Heart left ventricle (tissue), 16 donors: Measurements from ENCODE around the gene CNBP. TPM values are rescaled to one million over a fixed set of nuclear protein-coding genes. Genes with fewer than 3 reads are reported as not detected.
"Not testable (repeated sequence)": the region's sequence is repeated elsewhere in the genome, so short reads cannot be mapped to it uniquely, and the experiment has no call there.

Source experiments
- ATAC-seq, 4 donors: fragments of 200-7000 bp; cut with Tn5 transposase; one replicate each; pipeline ENCODE4 v1.9.1; 2020 to 2022; ENCODE audit warnings: moderate library complexity in 4 of 4, mild to moderate bottlenecking in 3 of 4, moderate number of reproducible peaks in 1 of 4
- DNase-seq, 5 donors: peaks; one replicate each; pipeline ENCODE4 v3.0.0-alpha.2; 2020
- H3K27ac ChIP-seq, 12 donors: fragments of 200-600 bp; sonication (generic) in 4 of 12; one replicate each; pipeline versions ENCODE4 v1.5.0 to v1.8.0; 2016 to 2022; ENCODE audit warnings: mild to moderate bottlenecking in 2 of 12
- H3K27me3 ChIP-seq, 9 donors: fragments of 200-600 bp; sonication (generic) in 2 of 9; one replicate each; pipeline versions ENCODE4 v1.5.1 to v1.8.0; 2016 to 2022; ENCODE audit warnings: mild to moderate bottlenecking in 3 of 9
- H3K36me3 ChIP-seq, 9 donors: fragments of 200-600 bp; sonication (generic) in 2 of 9; one replicate each; pipeline versions ENCODE4 v1.5.0 to v1.8.0; 2018 to 2022; ENCODE audit warnings: mild to moderate bottlenecking in 2 of 9
- H3K4me1 ChIP-seq, 12 donors: fragments of 200-600 bp; sonication (generic) in 4 of 12; one replicate each; pipeline versions ENCODE4 v1.5.0 to v1.8.0; 2016 to 2022; ENCODE audit warnings: mild to moderate bottlenecking in 3 of 12
- H3K4me3 ChIP-seq, 12 donors: fragments of 200-600 bp; sonication (generic) in 4 of 12; one replicate each; pipeline versions ENCODE4 v1.5.0 to v1.8.0; 2017 to 2022; ENCODE audit warnings: mild to moderate bottlenecking in 9 of 12, moderate library complexity in 4 of 12
- H3K9me3 ChIP-seq, 12 donors: fragments of 200-600 bp; sonication (generic) in 4 of 12; one replicate each; pipeline versions ENCODE4 v1.5.0 to v1.8.0; 2016 to 2022; ENCODE audit warnings: mild to moderate bottlenecking in 1 of 12
- CTCF ChIP-seq, 12 donors: fragments of 200-600 bp; sonication (generic) in 4 of 12; IDR thresholded peaks; one replicate each; pipeline versions ENCODE4 v1.5.0 to v1.8.0; 2018 to 2022; ENCODE audit warnings: antibody characterized with exemption in 12 of 12, mild to moderate bottlenecking in 5 of 12
- POLR2A ChIP-seq, 2 donors: fragments of 450-650 bp; IDR thresholded peaks; one replicate each; pipeline ENCODE4 v1.6.1; 2017; ENCODE audit warnings: antibody characterized with exemption in 2 of 2, mild to moderate bottlenecking in 2 of 2, moderate library complexity in 2 of 2
- WGBS, 4 donors: extraction: QIAGEN DNeasy Blood & Tissue Kit in 2 of 4; methylation state at CpG; one replicate each; pipeline versions ENCODE4 v1.1.5 to v1.1.7; 2013 to 2018; 5-methylcytosine and 5-hydroxymethylcytosine counted together
- intact Hi-C, 10 donors: fragments of 100-400 bp; cut with DNase I; formaldehyde crosslinking; loops; one replicate each; pipeline versions ENCODE4 v1.11.1 to v1.14.2; 2022
- polyA plus RNA-seq, 2 donors: library from polyadenylated mRNA; stranded (reverse); fragments of 200-250 nt; gene quantifications; one replicate each; pipeline ENCODE4 v1.2.3, GENCODE V29; 2013
- total RNA-seq, 9 donors: library from RNA; depleted of rRNA in 2 of 9; stranded (reverse); fragments of >200 nt in 2 of 9; fragmentation: NEBNext Ultra II Directional in 3 of 9; extraction: Animal tissue kit (Norgen Biotek cat#: 25700) in 3 of 9; gene quantifications; one replicate each; pipeline versions ENCODE4 v1.1.0 to v1.2.4, GENCODE V29; 2016 to 2023
- donor health status: ischemic (EF 13 %, LVEDD 7.1; RV severe dilation, severe dysfunction).
- donor health status: healthy with polysubstance abuse.
- donor health status: DM: no; HTN: yes; CAD: no.
- donor health status: DM: no; HTN: no; CAD: no.
- donor health status: ischemic (EF 25% LVEDD 6.9; RV normal size, moderate dysfunction).
- donor health status: ischemic (EF 25% LVEDD 5.7; RV mildly dilated, moderate dysfunction).
- donor health status: healthy.
- donor health status: DM: yes; HTN: yes; CAD: no.
- donor health status: ischemic (EF 35%, LVEDD 5.7; RV mildly dilated, moderate dysfunction).
- donor health status: nonischemic (EF 11% LVEDD 7.7; RV severe dilation, severe dysfunction).
- donor health status: DM: yes; HTN: yes; CAD: no.
- donor health status: PGD.
- donor health status: ischemic (EF 29% LVEDD 5.4; RV normal size, mild dysfunction).
- donor health status: nonischemic (EF 23%, LVEDD 6.1; RV moderate dilation, normal function).

The CNBP gene
- total and polyA plus RNA-seq, 11 donors: 376 to 743 (median 501) TPM

DNA sequence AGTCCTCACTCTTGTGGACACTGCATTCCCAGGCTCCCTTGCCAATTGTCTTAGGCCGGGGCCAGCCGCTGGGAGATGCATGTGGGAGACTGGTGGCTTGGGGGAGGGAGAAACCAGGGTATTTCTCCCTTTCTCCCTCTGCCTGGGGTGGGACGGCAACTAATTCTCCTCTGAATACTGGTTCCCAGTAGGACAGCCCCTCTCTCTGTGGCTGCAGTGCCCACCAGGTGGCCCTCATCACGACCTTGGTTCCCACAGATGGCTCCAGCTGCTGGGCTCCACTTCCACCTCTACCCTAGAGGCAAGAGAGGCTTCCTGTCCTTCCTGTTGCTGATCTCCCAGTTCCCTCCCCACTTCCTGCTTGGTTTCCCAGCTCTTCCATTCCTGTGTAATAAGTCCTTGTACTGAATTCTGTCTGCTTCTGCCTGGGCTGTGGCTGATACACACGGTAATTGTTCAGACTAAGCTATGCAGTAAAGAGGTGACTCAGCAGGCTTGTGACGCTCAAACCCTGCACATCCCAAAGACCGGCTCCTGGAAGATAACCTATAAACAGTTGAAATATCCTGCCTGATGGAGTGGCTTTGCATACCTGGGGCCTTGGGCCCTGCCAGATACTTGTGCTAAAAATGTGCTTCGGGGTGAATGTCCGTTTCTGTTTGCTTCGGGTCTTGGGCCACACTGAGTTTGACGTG is 45.3 kb upstream of the CNBP start:
- Histone ChIP-seq H3K9me3 (no peaks in the 10 kb centered on the region), H3K4me3 (no peak overlapping the region), H3K27me3 (no peaks in the 10 kb centered on the region), H3K36me3 (no peaks in the 10 kb centered on the region), H3K27ac (peak overlapping the region in 11 of 12 donors; percentile 46 to 93 (median 86)), H3K4me1 (peaks cover 8 to 94% (median 51%) of the 10 kb centered on the region in 12 donors)
- DNase-seq: peak; percentile 25 to 64 (median 45)
- peak in 1 of 12 donors; percentile 12 for TF ChIP-seq CTCF (IDR thresholded peaks at IDR 0.05)
- no peak for TF ChIP-seq POLR2A (IDR thresholded peaks at IDR 0.05)
- WGBS, 4 donors: 48 to 62% (median 58%) methylated on average over 11 of the region's 11 CpGs
- intact Hi-C loops: loop anchor here in 4 of 10 donors (5.0 kb wide), 2 partner anchors 42 to 47 kb away; partner anchors contain the start of gene CNBP (in 3 of the 4)
- peak in 1 of 4 donors; percentile 19 for ATAC-seq

DNA sequence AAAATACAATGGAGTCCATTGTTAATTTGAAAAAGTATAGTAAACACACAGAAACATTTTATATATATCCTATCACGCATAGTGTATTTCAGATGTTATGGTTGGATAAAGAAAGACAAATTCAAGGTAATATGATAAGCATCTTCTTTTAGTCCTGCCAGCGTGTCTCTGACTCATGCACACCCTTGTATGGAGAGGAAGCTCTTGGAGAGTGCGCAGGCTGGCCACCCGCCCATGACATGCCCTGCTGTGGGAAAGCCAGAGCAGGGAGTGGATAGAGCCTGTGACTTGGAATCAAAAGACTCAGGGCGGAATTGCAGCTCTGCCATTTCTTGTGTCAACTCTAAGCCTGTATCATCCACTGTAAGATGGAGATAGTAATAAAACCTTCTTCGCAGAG is 42.7 kb upstream of the CNBP start:
- Histone ChIP-seq H3K4me1 (peaks cover 8 to 75% (median 51%) of the 10 kb centered on the region in 12 donors), H3K27me3 (no peaks in the 10 kb centered on the region), H3K36me3 (no peaks in the 10 kb centered on the region), H3K4me3 (no peak overlapping the region), H3K9me3 (no peaks in the 10 kb centered on the region), H3K27ac (peak overlapping the region; percentile 75 to 93 (median 86))
- WGBS, 4 donors: 39 to 59% (median 46%) methylated on average over 6 of the region's 6 CpGs
- ATAC-seq (peak; percentile 75 to 89 (median 84)), DNase-seq (peak; percentile 81 to 94 (median 88))
- intact Hi-C loops: loop anchor here in 4 of 10 donors (5.0 kb wide), 2 partner anchors 39 to 44 kb away; partner anchors contain the start of gene CNBP (in 3 of the 4)
- TF ChIP-seq CTCF (IDR thresholded peaks at IDR 0.05) (no peak), POLR2A (IDR thresholded peaks at IDR 0.05) (no peak)

DNA sequence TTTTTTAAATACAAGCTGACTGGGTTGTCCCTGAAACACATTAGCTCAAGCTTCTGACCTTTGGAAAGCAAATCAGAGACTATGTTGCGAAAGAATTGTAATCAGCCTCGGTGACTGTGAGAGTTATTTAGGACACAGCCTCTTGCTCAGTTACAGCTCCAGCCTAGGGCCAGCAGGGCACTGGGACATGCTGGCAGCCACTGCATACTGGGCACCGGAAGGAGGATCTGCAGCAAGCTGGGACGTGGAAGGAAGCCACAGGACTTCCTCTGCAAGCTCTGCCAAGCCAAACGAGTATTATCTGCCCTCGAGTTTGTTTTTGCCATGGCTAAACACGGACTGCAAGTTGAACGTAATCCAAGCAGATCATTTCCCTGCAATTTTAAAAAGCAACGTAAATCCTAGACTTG is 41.3 kb upstream of the CNBP start:
- ATAC-seq (peak; percentile 94 to 97 (median 96)), DNase-seq (peak; percentile 87 to 95 (median 89))
- no peaks in the 10 kb centered on the region for H3K36me3 ChIP-seq
- peak overlapping the region in 9 of 12 donors; percentile 4 to 44 (median 29) for H3K4me3 ChIP-seq
- TF ChIP-seq CTCF (IDR thresholded peaks at IDR 0.05) (no peak), POLR2A (IDR thresholded peaks at IDR 0.05) (no peak)
- H3K4me1 ChIP-seq: peaks cover 8 to 62% (median 49%) of the 10 kb centered on the region in 12 donors
- intact Hi-C loops: loop anchor here in 7 of 10 donors (1.0 to 5.0 kb wide), 4 partner anchors 28 to 43 kb away; partner anchors contain the start of gene CNBP (in 3 of the 7)
- no peaks in the 10 kb centered on the region for H3K9me3 ChIP-seq
- peak overlapping the region; percentile 75 to 93 (median 86) for H3K27ac ChIP-seq
- WGBS, 4 donors: 0 to 2% (median 1%) methylated on average over 9 of the region's 9 CpGs
- no peaks in the 10 kb centered on the region for H3K27me3 ChIP-seq

GRCh38 chr3:129224387-129224786 is 40.7 kb upstream of the CNBP start:
- ATAC-seq, H3K9me3 ChIP-seq, H3K36me3 ChIP-seq, DNase-seq, H3K27me3 ChIP-seq: not testable (repeated sequence)
- peaks cover 8 to 56% (median 45%) of the 10 kb centered on the region in 12 donors for H3K4me1 ChIP-seq
- intact Hi-C loops: loop anchor here in 2 of 10 donors (2.0 kb wide), 1 partner anchor 28 kb away; no protein-coding TSS in a partner anchor
- 59 to 77% (median 73%) methylated on average over 1 of the region's 1 CpG for WGBS, 4 donors
- peak overlapping the region in 2 of 12 donors; percentile 38 to 44 for H3K4me3 ChIP-seq
- H3K27ac ChIP-seq: peak overlapping the region; percentile 75 to 93 (median 86)
